ENCODE measurements around the gene PPP1R2. TPM values are rescaled to one million over a fixed set of nuclear protein-coding genes. Genes with fewer than 3 reads are reported as not detected.

The PPP1R2 gene
- total and polyA plus RNA-seq, 2 of the 13 experiments (the other 11 are each of a cell fraction or from before 2014, with no cell fraction given): 36.5 to 86.5 TPM

- TF ChIP-seq GLMP (CRISPR knock-in tag; IDR thresholded peaks at IDR 0.05; ENCODE audit: borderline replicate concordance) (no peak), ZSCAN5A (CRISPR knock-in tag; IDR thresholded peaks at IDR 0.05; ENCODE audit: borderline replicate concordance) (no peak), SNAPC5 (CRISPR knock-in tag; IDR thresholded peaks at IDR 0.05; ENCODE audit: borderline replicate concordance) (no peak), ZNF18 (CRISPR knock-in tag; IDR thresholded peaks at IDR 0.05; ENCODE audit: insufficient replicate concordance) (no peak), ERF (CRISPR knock-in tag; IDR thresholded peaks at IDR 0.05) (no peak), ATF6 (CRISPR knock-in tag; conservative IDR thresholded peaks at IDR 0.05) (no peak), HNF1B (CRISPR knock-in tag; IDR thresholded peaks at IDR 0.05) (no peak), AHR (CRISPR knock-in tag; IDR thresholded peaks at IDR 0.05) (no peak), ZBTB38 (CRISPR knock-in tag; IDR thresholded peaks at IDR 0.05) (no peak), TAF1 (CRISPR knock-in tag; IDR thresholded peaks at IDR 0.05) (no peak), ZNF660 (CRISPR knock-in tag; IDR thresholded peaks at IDR 0.05; ENCODE audit: borderline replicate concordance, low read depth) (no peak), HDAC2 (CRISPR knock-in tag; IDR thresholded peaks at IDR 0.05) (peak; percentile 52; the same call in 1 of the 2 replicates), HNRNPK (IDR thresholded peaks at IDR 0.05; ENCODE audit: low read depth, low read length, poor library complexity, severe bottlenecking) (no peak), ZNF710 (CRISPR knock-in tag; IDR thresholded peaks at IDR 0.05; ENCODE audit: borderline replicate concordance) (no peak)
Measured at GRCh38 chr3:195548501-195548900, 5.4 kb upstream of the PPP1R2 start (continued).
